Keratinocyte (primary cell): ENCODE measurements around the gene GRIK2. TPM values are rescaled to one million over a fixed set of nuclear protein-coding genes. Genes with fewer than 3 reads are reported as not detected.

Experiments
- DNase-seq: peaks from one replicate; pipeline ENCODE4 v3.0.0-alpha.2; 2011; ENCODE audit warnings: low read depth, missing footprints, low spot score
- FAIRE-seq: peaks from 2 replicates; lab custom pipeline; 2011; peaks lifted over from hg19 to GRCh38; lab: Jason Lieb, UNC
- H2AFZ ChIP-seq: 2 replicates; pipeline ENCODE4 v1.6.0; 2012; ENCODE audit warnings: low read length, control low read depth, inconsistent platforms; ENCODE audit not compliant: control insufficient read depth
- H3K27ac ChIP-seq: 2 replicates; pipeline ENCODE4 v1.5.1; 2011; ENCODE audit warnings: low read length; ENCODE audit not compliant: control insufficient read depth, insufficient read depth
- H3K27me3 ChIP-seq: 3 replicates; pipeline ENCODE4 v1.6.0; 2011; ENCODE audit warnings: low read length; ENCODE audit not compliant: control insufficient read depth, insufficient read depth; ENCODE audit errors: extremely low read depth
- H3K36me3 ChIP-seq, 2 experiments: 2 replicates in 1 of 2; 3 replicates in 1 of 2; pipeline ENCODE4 v1.5.1; 2011; ENCODE audit warnings: low read length in 2 of 2, mild to moderate bottlenecking in 1 of 2; ENCODE audit not compliant: control insufficient read depth in 2 of 2, insufficient read depth in 2 of 2; ENCODE audit errors: extremely low read depth in 1 of 2
- H3K4me1 ChIP-seq: 3 replicates; pipeline ENCODE4 v1.5.1; 2011; ENCODE audit warnings: low read length; ENCODE audit not compliant: control insufficient read depth, insufficient read depth; ENCODE audit errors: extremely low read depth
- H3K4me2 ChIP-seq: 3 replicates; pipeline ENCODE4 v1.6.0; 2011; ENCODE audit warnings: low read depth, low read length; ENCODE audit not compliant: control insufficient read depth, insufficient read depth; ENCODE audit errors: extremely low read depth
- H3K4me3 ChIP-seq, 3 experiments: fragments of 200-600 bp in 1 of 3; sonication (generic) in 1 of 3; 2 replicates in 2 of 3; 3 replicates in 1 of 3; pipeline ENCODE4 v1.5.1; 2011 to 2016; ENCODE audit warnings: low read length in 3 of 3, mild to moderate bottlenecking in 3 of 3, control low read depth in 2 of 3, inconsistent platforms in 1 of 3, low read depth in 1 of 3, mixed read lengths in 1 of 3, mixed run types in 1 of 3, moderate library complexity in 1 of 3; ENCODE audit not compliant: control insufficient read depth in 2 of 3, insufficient read depth in 2 of 3; ENCODE audit errors: extremely low read depth in 1 of 3
- H3K79me2 ChIP-seq: 2 replicates; pipeline ENCODE4 v1.6.0; 2012; ENCODE audit warnings: low read length; ENCODE audit not compliant: control insufficient read depth, insufficient read depth
- H3K9ac ChIP-seq: 3 replicates; pipeline ENCODE4 v1.6.0; 2011; ENCODE audit warnings: low read length; ENCODE audit not compliant: control insufficient read depth, insufficient read depth; ENCODE audit errors: extremely low read depth
- H3K9me1 ChIP-seq: 3 replicates; pipeline ENCODE4 v1.6.0; 2011; ENCODE audit warnings: low read length; ENCODE audit not compliant: control insufficient read depth, insufficient read depth; ENCODE audit errors: extremely low read depth
- H3K9me3 ChIP-seq: 2 replicates; pipeline ENCODE4 v1.5.1; 2012; ENCODE audit warnings: low read depth, low read length; ENCODE audit not compliant: control insufficient read depth
- H4K20me1 ChIP-seq: 3 replicates; pipeline ENCODE4 v1.6.0; 2011; ENCODE audit warnings: low read length; ENCODE audit not compliant: control insufficient read depth, insufficient read depth; ENCODE audit errors: extremely low read depth
- EZH2 ChIP-seq: IDR thresholded peaks from one replicate; pipeline ENCODE4 v1.6.1; 2012; ENCODE audit warnings: inconsistent platforms, mild to moderate bottlenecking, low read length, moderate library complexity
- dilution Hi-C: fragments of 300-500 bp; cut with MboI; formaldehyde crosslinking; loops from one replicate; pipeline ENCODE4 v1.7.0; 2020; ENCODE audit warnings: low sequenced_read_pairs; ENCODE audit not compliant: extremely low pct_ligation_motif_present
- polyA plus RNA-seq, 5 experiments: library from polyadenylated mRNA; depleted of rRNA in 3 of 5; stranded (reverse) in 3 of 5; stranded (forward) in 1 of 5; unstranded in 1 of 5; fragments of >200 nt; gene quantifications; 1 replicate in 1 of 5; 2 replicates in 3 of 5; 3 replicates in 1 of 5; pipeline versions ENCODE4 v1.2.1 to v1.2.3, GENCODE V29; 2011 to 2012; ENCODE audit warnings: missing spikeins in 2 of 5, low read depth in 1 of 5, low replicate concordance in 1 of 5
- TF ChIP-seq, protein P1 (sequence below), 3 experiments: IDR thresholded peaks in 1 of 3; conservative IDR thresholded peaks in 1 of 3; optimal IDR thresholded peaks in 1 of 3; 2 replicates in 2 of 3; 3 replicates in 1 of 3; pipeline versions ENCODE3 to v1.5.1; 2011; ENCODE audit warnings: low read length in 3 of 3, mild to moderate bottlenecking in 3 of 3, moderate library complexity in 2 of 3, control low read depth in 1 of 3, inconsistent platforms in 1 of 3; ENCODE audit not compliant: insufficient read depth in 2 of 3; ENCODE audit errors: extremely low read depth in 1 of 3

The GRIK2 gene
- polyA plus RNA-seq, 1 donor (not counting 4 experiments of a cell fraction or from before 2014, with no cell fraction given), result 0.01 TPM

DNA sequence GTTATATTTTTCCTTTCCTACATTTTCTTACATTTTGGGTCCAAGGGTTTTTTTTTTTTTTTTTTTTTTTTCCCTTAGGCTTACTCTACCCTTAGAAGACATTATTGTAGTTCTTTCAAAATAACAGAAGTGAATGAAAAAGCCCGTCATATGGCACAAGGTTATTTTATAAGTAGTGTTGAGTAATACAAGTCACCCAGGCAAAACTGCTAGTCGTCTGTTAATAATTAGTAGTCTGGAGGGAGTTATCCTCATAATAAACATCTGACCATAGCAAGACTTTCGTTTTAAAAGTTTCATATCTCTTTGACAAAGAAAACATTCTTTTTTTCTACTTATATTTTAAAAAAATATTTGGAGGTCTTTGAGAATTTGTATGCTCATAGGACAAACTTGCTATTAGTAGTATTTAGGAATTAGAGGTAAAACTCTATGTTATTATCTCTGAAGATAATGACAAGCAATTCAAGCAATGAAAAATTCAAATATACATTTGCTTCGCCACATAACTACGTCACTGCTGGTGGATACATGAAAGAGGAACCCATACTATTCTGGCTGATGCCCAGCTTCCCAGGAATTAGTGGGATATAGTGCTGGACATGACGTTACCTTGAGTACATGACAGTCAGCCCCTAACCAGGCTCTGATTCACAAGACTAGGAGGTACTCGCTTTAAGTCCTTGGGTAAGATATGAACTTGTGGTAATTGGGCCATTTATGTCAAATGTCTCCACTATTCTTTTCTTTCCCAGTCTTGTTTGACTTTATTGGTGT is 532.8 kb downstream of the GRIK2 start:
- H4K20me1 ChIP-seq, result no peaks in the 10 kb centered on the region
- no peaks in the 10 kb centered on the region for H3K4me1 ChIP-seq
- H3K27me3 ChIP-seq, result no peaks in the 10 kb centered on the region
- dilution Hi-C loops, result no loop called here
- no peak overlapping the region for H3K4me3 ChIP-seq
- no peaks in the 10 kb centered on the region for H3K36me3 ChIP-seq
- DNase-seq (no peak), FAIRE-seq (no peak)
- no peak overlapping the region for H2AFZ ChIP-seq
- no peak for TF ChIP-seq EZH2
- TF ChIP-seq, protein P1, sequence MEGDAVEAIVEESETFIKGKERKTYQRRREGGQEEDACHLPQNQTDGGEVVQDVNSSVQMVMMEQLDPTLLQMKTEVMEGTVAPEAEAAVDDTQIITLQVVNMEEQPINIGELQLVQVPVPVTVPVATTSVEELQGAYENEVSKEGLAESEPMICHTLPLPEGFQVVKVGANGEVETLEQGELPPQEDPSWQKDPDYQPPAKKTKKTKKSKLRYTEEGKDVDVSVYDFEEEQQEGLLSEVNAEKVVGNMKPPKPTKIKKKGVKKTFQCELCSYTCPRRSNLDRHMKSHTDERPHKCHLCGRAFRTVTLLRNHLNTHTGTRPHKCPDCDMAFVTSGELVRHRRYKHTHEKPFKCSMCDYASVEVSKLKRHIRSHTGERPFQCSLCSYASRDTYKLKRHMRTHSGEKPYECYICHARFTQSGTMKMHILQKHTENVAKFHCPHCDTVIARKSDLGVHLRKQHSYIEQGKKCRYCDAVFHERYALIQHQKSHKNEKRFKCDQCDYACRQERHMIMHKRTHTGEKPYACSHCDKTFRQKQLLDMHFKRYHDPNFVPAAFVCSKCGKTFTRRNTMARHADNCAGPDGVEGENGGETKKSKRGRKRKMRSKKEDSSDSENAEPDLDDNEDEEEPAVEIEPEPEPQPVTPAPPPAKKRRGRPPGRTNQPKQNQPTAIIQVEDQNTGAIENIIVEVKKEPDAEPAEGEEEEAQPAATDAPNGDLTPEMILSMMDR (optimal IDR thresholded peaks at IDR 0.05 in 1 of 3, IDR thresholded peaks at IDR 0.05 in 1 of 3, conservative IDR thresholded peaks at IDR 0.05 in 1 of 3; ENCODE audit: extremely low read depth in 1 of 3, insufficient read depth in 2 of 3, low read length in 3 of 3), result no peak
- H3K27ac ChIP-seq, result no peak overlapping the region
- H3K9me1 ChIP-seq, result no peaks in the 10 kb centered on the region
- no peaks in the 10 kb centered on the region for H3K9me3 ChIP-seq
- H3K79me2 ChIP-seq, result no peaks in the 10 kb centered on the region
- no peak overlapping the region for H3K4me2 ChIP-seq
- no peak overlapping the region for H3K9ac ChIP-seq

- Histone ChIP-seq H3K27me3 (no peaks in the 10 kb centered on the region), H2AFZ (no peak overlapping the region), H3K27ac (no peak overlapping the region), H3K4me3 (no peak overlapping the region), H3K9ac (no peak overlapping the region), H3K79me2 (no peaks in the 10 kb centered on the region), H3K4me1 (no peaks in the 10 kb centered on the region), H3K36me3 (no peaks in the 10 kb centered on the region), H4K20me1 (no peaks in the 10 kb centered on the region), H3K9me3 (no peaks in the 10 kb centered on the region), H3K4me2 (no peak overlapping the region), H3K9me1 (no peaks in the 10 kb centered on the region)
- TF ChIP-seq EZH2, result no peak
- TF ChIP-seq, protein P1 (optimal IDR thresholded peaks at IDR 0.05 in 1 of 3, IDR thresholded peaks at IDR 0.05 in 1 of 3, conservative IDR thresholded peaks at IDR 0.05 in 1 of 3; ENCODE audit: extremely low read depth in 1 of 3, insufficient read depth in 2 of 3, low read length in 3 of 3), result no peak
- FAIRE-seq (no peak), DNase-seq (no peak)
- dilution Hi-C loops, result no loop called here
Observed at GRCh38 chr6:101931766-101932165, 538.3 kb downstream of the GRIK2 start.
